T1000 (cell line): ENCODE results near the gene CLEC2A.
"Not testable (repeated sequence)": the region's sequence is repeated elsewhere in the genome, so short reads cannot be mapped to it uniquely, and the experiment has no call there.

Experiments
- DNase-seq: peaks from one replicate; lab custom pipeline; 2025; ENCODE audit warnings: mixed read lengths; lab: John Stamatoyannopoulos, UW

Gene CLEC2A

DNA sequence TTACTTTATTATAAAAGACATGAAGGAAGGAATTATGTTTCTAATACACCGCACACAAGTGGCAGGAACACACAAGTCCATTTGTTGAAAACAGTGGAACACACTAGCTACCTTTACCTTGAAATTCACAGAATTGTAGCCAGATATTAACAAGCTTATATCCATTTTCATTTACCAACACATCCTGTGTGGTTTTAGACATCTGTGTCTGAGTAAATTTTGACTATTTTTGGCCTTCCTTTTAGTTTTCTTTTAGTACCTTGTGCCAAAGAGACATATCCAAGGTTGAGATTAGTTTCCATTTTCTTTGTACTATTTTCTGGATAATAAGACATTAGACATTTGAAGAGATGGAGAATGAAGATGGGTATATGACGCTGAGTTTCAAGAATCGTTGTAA, 50.9 kb downstream of the CLEC2A start, which contains the start of gene KLRF2:
Gene KLRF2, plus strand, starts transcription at position 244 of the 400 bp plus-strand sequence. Its CDS starts 107 bp downstream, at position 351.
- DNase-seq: no peak

DNA sequence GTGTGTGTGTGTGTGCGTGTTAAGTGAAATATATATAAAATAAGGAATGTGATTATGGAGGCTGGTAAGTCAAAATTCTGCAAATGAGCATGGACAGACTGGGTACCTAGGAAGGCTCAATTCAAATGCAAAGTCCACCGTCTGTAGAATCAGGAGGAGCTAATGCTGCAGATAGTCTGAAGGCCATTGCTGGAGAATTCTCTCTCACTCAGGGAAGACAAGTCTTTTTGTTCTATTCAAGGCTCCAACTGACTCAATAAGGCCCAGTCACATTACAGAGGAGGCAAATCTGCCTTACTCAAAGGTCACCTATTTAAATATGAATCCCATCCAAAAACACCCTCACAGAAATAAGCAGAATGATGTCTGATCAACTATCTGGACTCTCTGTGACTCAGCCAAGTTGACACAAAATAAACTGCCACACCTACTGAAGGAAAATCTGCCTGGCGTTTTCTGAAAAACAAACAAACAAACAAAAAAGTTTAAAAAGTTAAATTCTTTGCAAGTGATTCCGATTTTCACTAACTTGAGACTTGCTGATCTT, 51.6 kb downstream of the CLEC2A start:
- no peak for DNase-seq

DNA sequence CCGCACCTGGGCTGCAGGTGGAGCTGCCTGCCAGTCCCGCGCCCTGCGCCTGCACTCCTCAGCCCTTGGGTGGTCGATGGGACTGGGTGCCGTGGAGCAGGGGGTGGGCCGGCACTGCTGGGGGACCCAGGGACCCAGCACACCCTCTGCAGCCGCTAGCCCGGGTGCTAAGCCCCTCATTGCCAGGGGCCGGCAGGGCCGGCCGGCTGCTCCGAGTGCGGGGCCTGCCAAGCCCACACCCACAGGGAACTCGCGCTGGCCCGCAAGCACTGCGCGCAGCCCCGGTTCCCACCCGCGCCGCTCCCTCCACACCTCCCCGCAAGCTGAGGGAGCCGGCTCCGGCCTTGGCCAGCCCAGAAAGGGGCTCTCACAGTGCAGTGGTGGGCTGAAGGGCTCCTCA, 56.0 kb downstream of the CLEC2A start:
- not testable (repeated sequence) for DNase-seq

DNA sequence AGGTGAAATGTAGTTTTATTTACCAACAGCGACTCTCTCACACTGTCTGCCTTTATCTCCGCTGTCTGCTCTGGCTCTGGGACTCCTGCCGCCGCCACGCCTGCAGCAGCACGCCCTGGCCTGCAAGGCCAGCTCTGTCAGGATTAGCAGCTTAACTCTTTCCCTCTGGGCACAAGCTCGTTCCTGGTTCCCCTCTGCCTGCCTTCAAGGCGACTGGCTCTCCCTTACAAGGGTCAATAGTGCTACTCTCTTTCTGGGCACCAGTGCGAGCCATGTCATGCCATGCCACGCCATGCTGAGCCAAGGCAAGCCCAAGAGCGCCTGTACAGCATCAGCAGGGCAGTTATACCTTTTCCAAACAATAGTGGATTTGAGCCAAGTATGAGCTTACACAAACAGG, 59.4 kb downstream of the CLEC2A start:
- DNase-seq: no peak

DNA sequence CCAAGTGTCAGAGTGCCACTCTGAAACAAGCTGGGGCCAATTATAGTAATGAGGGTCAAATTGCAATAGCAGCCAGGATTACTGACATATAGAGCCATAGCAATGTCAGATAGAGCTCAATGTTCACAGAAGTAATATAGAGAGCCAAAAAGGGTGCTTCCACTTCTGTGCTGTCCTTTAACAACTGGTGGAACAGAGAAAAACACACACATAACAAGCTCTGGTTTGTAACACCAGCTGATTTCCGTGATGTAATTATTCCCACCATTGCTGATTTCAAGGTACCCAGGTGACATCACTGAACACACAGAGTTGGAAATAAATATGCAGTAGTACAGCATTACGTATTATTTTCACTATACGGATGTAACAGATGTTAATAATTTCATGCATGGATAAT, 60.0 kb downstream of the CLEC2A start:
- DNase-seq: no peak

DNA sequence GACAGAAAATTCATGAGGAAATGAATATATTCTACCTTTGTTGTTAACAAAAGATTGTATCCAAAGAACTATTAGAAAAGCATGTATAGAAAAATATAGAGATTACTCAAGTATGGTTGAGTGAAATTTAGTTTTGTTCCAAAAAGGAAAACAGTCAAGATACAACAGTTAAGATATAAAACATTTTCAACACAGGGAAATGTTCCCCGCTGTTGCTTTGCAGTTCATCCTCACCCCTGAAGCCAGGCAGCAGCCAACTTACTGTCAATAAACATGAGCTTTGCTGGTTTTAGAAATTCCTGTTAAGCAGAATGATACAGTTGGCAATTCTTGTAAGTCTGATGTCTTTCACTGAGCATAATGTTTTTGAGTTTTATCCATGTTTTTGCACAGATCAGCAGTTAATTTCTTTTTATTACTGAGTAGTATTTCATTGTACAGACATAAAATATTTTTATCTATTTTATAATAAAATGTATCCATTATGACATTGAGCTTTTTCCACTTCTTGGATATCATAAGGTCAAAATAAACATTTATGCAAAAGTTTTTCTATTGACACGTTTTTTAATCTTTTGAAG, 61.8 kb downstream of the CLEC2A start:
- no peak for DNase-seq

DNA sequence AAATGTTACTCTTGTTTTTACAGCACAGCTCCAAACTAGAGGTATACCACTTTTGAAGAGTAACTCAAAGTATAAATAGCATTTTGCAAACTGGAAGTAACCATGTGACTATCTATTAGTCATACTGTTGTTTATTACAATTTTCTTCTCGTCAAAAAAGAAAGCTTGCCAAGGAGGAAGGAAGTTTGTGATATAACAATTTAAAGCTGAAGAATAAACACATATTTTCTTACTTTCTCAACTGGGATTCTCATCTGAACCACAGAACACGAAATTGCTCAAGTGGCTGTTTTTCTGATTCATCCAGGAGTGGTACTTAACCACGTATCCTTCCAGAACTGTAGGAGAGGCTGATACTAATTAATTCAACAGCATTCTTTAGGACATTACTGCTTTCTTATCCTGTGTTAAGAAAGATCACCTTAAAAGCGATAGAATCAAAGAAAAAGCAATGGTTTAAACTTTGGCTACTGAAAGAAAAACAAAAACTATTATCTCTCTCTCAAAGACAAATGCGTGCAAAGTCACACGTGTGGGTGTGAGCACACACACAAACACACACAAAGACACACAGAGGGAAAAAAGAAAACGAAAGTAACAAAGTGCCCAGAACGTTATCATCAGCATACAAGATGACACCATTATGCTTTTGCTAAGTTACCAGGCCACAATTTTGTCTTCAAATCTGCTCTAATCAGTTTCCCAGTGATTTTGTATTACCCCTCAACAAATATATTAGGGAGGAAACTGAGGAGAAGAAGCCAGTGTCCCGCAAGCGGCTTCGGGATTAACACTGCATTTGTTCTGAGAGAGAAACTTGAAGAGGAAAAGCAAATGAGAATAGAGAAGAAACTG, 62.6 kb downstream of the CLEC2A start, which contains the start of gene CLEC2B:
Gene CLEC2B, minus strand, starts transcription at position 48 of the 855 bp plus-strand sequence.
- no peak for DNase-seq

DNA sequence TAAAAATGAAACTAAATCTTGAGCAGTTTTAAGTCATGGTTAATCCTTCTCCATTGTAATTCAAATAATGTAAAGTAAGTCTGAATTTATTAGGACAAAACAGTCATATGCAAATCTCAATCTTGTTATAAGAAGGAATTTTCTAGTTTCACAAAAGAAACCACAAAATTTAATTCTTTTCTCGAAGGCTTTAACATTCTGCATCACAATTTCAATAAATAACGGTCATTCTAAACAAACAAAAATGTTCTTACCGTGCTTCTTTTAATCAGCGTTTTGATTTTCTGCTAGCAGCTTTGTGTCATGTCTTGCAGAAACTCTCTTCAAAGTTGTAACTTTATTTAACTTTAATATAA, 63.2 kb downstream of the CLEC2A start:
- no peak for DNase-seq

DNA sequence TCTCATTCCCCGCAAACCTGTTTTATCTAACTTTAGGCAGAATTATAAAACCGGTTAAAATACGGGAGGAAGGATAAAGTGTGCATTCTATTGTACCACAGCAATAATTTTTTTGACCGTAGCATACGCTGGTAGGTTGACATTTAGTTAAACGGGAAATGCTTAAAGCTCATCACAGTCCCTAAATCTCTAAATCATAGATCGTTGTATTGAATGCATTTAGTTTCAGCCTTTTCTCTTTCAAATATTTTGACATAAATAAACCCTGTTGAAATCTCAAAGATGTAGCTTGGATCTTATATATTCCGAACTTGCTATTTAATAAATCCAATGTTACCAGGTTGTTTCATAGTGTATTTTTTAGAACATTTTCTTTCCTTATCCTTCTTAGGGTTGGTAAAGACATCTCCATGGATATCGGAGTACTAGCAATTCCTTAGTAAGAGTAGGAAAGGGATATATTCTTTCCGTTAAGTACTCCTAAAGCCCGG, 63.8 kb downstream of the CLEC2A start:
- DNase-seq: no peak

DNA sequence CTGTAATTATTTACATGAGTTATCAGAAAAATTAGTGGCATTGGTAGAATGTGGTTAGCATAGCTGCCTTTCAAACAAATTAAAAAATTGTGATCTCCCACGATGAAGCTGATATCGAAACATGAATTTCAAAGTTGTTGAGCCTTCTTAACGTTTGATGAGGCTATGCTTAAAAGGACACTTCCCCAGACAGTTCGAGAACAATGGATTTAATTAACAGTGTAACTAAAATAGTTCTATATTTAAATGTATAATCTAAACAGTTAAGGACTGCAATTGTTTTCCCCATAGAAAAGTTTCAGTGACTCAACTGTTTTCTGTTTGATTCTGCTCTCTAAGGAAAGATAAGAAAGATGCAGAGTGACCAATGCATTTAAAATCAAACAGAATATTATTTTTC, 64.6 kb downstream of the CLEC2A start:
- no peak for DNase-seq

DNA sequence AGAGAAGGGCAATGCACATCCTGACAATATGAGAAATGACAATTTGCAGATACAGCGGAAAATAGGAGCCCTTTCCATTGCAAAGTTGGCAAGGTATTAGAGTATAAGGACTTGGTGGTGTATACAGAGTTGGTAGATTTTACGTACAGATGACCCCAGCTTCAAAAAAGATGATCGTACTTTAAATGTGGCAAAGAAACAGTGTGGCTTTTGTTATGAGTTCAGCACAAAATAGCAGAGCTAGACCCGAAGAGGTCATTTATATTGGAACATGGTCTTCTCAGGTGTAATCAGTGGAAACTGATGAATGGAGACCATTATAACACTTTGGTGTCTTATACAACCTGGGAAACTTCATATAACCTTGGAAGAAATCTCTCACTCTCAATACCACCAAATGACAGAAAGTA, 65.3 kb downstream of the CLEC2A start:
- DNase-seq: no peak

DNA sequence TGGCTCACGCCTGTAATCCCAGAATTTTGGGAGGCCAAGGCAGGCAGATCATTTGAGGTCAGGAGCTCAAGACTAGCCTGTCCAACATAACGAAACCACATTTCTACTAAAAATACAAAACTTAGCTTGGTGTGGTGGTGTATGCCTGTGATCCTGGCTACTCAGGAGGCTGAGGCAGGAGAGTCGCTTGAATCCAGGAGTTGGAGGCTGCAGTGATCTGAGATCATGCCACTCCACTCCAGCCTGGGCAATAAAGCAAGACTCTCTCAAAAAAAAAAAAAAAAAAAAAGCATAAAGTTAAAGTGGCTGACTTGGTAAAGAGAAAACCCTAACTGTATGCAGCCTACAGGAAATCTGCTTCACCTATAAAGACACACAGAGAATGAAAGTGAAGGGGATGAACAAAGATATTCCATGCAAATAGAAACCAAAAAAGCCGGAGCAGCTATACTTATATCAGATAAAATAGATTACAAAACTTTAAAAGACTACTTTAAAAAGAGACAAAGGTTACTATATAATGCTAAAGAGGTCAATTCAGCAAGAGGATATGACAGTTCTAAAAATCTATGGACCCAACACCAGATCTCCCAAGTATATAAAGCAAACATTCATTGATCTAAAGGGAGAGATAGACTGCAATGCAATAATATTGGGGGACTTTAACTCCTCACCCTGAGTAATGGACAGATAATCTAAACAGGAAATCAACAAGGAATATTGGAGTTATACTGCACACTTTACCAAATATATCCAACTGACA, 67.1 kb downstream of the CLEC2A start:
- DNase-seq: no peak
